Activated B cell treated with CpG ODN at 0.5 μM for 24 hours (primary cell): ENCODE results near the gene NPW. TPM values are rescaled to one million over a fixed set of nuclear protein-coding genes. Genes with fewer than 3 reads are reported as not detected.

ENCODE experiments used
- ATAC-seq: fragments of 200-7000 bp; cut with Tn5 transposase; one replicate; pipeline ENCODE4 v1.10.0; 2021; ENCODE audit warnings: low read depth, mild to moderate bottlenecking, moderate library complexity
- CTCF ChIA-PET: fragments of 350-600 bp; sonication (Branson Sonifier 250); formaldehyde crosslinking; loops from one replicate; lab custom pipeline; 2021; ENCODE audit warnings: antibody characterized with exemption; lab: Charles Lee
- POLR2A ChIA-PET: fragments of 350-600 bp; sonication (Branson Sonifier 250); formaldehyde crosslinking; loops from one replicate; lab custom pipeline; 2021; ENCODE audit warnings: antibody characterized with exemption; lab: Charles Lee
- DNase-seq: peaks from one replicate; pipeline ENCODE4 v3.0.0; 2022
- H3K27ac Mint-ChIP-seq: one replicate; pipeline ENCODE4 v1.8.0; 2020; ENCODE audit warnings: mixed read lengths
- H3K27me3 Mint-ChIP-seq: one replicate; pipeline ENCODE4 v1.8.0; 2021; ENCODE audit warnings: mixed read lengths
- H3K36me3 Mint-ChIP-seq: one replicate; pipeline ENCODE4 v1.8.0; 2021; ENCODE audit warnings: low read depth, mixed read lengths
- H3K4me1 Mint-ChIP-seq: one replicate; pipeline ENCODE4 v1.8.0; 2021; ENCODE audit warnings: mixed read lengths
- H3K4me3 Mint-ChIP-seq: one replicate; pipeline ENCODE4 v1.8.0; 2020; ENCODE audit warnings: mild to moderate bottlenecking, mixed read lengths
- H3K9me3 Mint-ChIP-seq: one replicate; pipeline ENCODE4 v1.8.0; 2020; ENCODE audit warnings: mixed read lengths
- CTCF ChIP-seq: fragments of 200-600 bp; IDR thresholded peaks from one replicate; pipeline ENCODE4 v1.8.0; 2022; ENCODE audit warnings: antibody characterized with exemption, mild to moderate bottlenecking
- intact Hi-C: fragments of 100-400 bp; cut with micrococcal nuclease; formaldehyde crosslinking; loops from one replicate; pipeline ENCODE4 v1.15.1; 2024
- total RNA-seq: library from RNA; stranded (reverse); gene quantifications from 2 replicates; pipeline ENCODE4 v1.2.3, GENCODE V29; 2022

Gene NPW
- total RNA-seq, 1 donor from 2014 or later = 1.5 TPM

GRCh38 chr16:2056077-2056476 is 36.5 kb downstream of the NPW start:
- Mint-ChIP-seq H3K4me1 (no peaks in the 10 kb centered on the region), H3K27ac (no peak overlapping the region), H3K36me3 (peaks cover 63% of the 10 kb centered on the region), H3K27me3 (no peaks in the 10 kb centered on the region), H3K9me3 (no peaks in the 10 kb centered on the region), H3K4me3 (no peak overlapping the region)
- ChIA-PET POLR2A (interaction anchor here (0.6 kb wide), 1 partner anchor 9 kb away, joined by 11 read pairs; no protein-coding TSS in a partner anchor), CTCF (interaction anchor here (1.2 to 1.7 kb wide), 2 partner anchors 34 to 84 kb away, joined by 5 to 7 read pairs; no protein-coding TSS in a partner anchor)
- DNase-seq = no peak
- ATAC-seq = no peak
- intact Hi-C loops = no loop called here
- no peak for TF ChIP-seq CTCF

- DNase-seq (no peak), ATAC-seq (no peak)
- Mint-ChIP-seq H3K4me3 (no peak overlapping the region), H3K4me1 (no peaks in the 10 kb centered on the region), H3K27me3 (no peaks in the 10 kb centered on the region), H3K9me3 (no peaks in the 10 kb centered on the region), H3K36me3 (peaks cover 62% of the 10 kb centered on the region), H3K27ac (no peak overlapping the region)
- TF ChIP-seq CTCF = no peak
- CTCF ChIA-PET = interaction anchor here (1.2 to 1.7 kb wide), 2 partner anchors 34 to 84 kb away, joined by 5 to 7 read pairs; no protein-coding TSS in a partner anchor
- POLR2A ChIA-PET = interaction anchor here (0.6 to 0.9 kb wide), 3 partner anchors 8 to 98 kb away, joined by 3 to 11 read pairs (median 3); partner anchors contain the start of genes NTHL1, TRAF7 and TSC2
- intact Hi-C loops = no loop called here
Measured at GRCh38 chr16:2056681-2057407, 37.3 kb downstream of the NPW start.

GRCh38 chr16:2057438-2057837 is 37.9 kb downstream of the NPW start:
- POLR2A ChIA-PET = interaction anchor here (0.7 to 0.9 kb wide), 2 partner anchors 10 to 98 kb away, joined by 3 read pairs; partner anchors contain the start of genes NTHL1, TRAF7 and TSC2
- no peak for TF ChIP-seq CTCF
- Mint-ChIP-seq H3K27ac (no peak overlapping the region), H3K9me3 (no peaks in the 10 kb centered on the region), H3K27me3 (no peaks in the 10 kb centered on the region), H3K4me1 (no peaks in the 10 kb centered on the region), H3K4me3 (no peak overlapping the region), H3K36me3 (peaks cover 59% of the 10 kb centered on the region)
- CTCF ChIA-PET = interaction anchor here (1.2 to 1.7 kb wide), 2 partner anchors 35 to 83 kb away, joined by 5 to 7 read pairs; no protein-coding TSS in a partner anchor
- DNase-seq (no peak), ATAC-seq (no peak)
- intact Hi-C loops = no loop called here

- CTCF ChIA-PET = no interaction called here
- DNase-seq = no peak
Measured at GRCh38 chr16:2058420-2058819, 38.8 kb downstream of the NPW start.

More at GRCh38 chr16:2058420-2058819, 38.8 kb downstream of the NPW start:
- TF ChIP-seq CTCF = no peak
- no peaks in the 10 kb centered on the region for H3K27me3 Mint-ChIP-seq
- no peak overlapping the region for H3K27ac Mint-ChIP-seq
- intact Hi-C loops = no loop called here
- H3K4me3 Mint-ChIP-seq = no peak overlapping the region
- no peaks in the 10 kb centered on the region for H3K9me3 Mint-ChIP-seq
- ATAC-seq = no peak
- H3K4me1 Mint-ChIP-seq = no peaks in the 10 kb centered on the region
- POLR2A ChIA-PET = no interaction called here
- peaks cover 60% of the 10 kb centered on the region for H3K36me3 Mint-ChIP-seq
